Astrocyte of the spinal cord (primary cell): ENCODE measurements around the gene UTS2R.

ENCODE experiments used
- DNase-seq: peaks from one replicate; pipeline ENCODE4 v3.0.0; 2011; ENCODE audit warnings: low read depth, low spot score
- H3K4me3 ChIP-seq: 2 replicates; pipeline ENCODE4 v1.5.1; 2011; ENCODE audit warnings: low read depth, mild to moderate bottlenecking, low read length, moderate library complexity
- CTCF ChIP-seq: IDR thresholded peaks from 2 replicates; pipeline ENCODE4 v1.5.1; 2012; ENCODE audit warnings: low read depth, mild to moderate bottlenecking, low read length, inconsistent platforms
- in situ Hi-C: cut with HindIII; loops from 2 replicates; pipeline ENCODE4 v1.10.0; 2017; ENCODE audit warnings: low sequenced_read_pairs

The UTS2R gene

GRCh38 chr17:82349287-82349701, 22.3 kb upstream of the UTS2R start:
- DNase-seq = no peak
- in situ Hi-C loops = loop anchor here (10.0 kb wide), 1 partner anchor 66 kb away; the partner anchor contains the start of genes HEXD and OGFOD3
- no peak for TF ChIP-seq CTCF
- H3K4me3 ChIP-seq = no peak overlapping the region

- in situ Hi-C loops = no loop called here
- TF ChIP-seq CTCF = no peak
- no peak for DNase-seq
- H3K4me3 ChIP-seq = no peak overlapping the region
Measured at GRCh38 chr17:82350182-82351030, 21.2 kb upstream of the UTS2R start.

- in situ Hi-C loops = no loop called here
- DNase-seq = no peak
Measured at GRCh38 chr17:82351254-82351712, 20.3 kb upstream of the UTS2R start.

DNA sequence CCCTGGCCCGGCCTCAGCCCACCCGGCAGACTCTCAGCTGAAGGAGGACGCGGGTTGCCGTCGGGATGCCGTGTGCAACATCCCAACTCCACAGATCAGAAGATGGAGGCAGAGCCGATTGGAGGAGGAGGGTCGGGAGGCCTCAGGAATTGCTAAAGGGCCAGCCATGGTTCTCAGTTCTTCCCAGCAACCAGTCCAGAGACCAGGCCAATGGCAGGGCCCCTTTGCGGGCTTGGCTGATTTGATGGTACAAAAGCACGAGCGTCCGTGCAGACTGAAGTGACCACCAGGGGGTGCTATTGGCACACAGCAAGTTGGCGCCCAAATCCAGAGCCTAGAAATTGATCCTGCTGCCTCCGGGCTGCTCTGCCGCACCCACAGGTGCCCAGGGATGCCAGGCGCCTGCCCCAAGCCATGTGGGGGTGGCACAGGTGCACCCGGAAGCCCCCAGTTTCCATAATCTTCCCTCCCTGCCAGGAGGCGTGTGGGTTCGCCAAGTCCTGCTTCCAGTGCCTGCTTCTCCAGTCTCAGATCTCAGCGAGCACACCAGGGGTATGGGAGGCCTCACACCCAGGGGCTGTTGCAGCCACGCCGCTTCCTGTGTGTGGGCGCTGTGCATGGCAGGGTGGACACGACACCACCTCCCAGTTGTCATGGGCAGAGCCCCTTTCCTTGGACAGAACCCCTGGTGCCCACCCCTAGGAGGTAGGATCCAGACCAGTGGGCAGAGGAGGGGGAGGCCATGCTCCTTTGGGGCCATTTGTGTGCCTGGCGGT, 19.7 kb upstream of the UTS2R start:
- TF ChIP-seq CTCF = peak; percentile 95
- peak; percentile 87 for DNase-seq
- no peak overlapping the region for H3K4me3 ChIP-seq
- in situ Hi-C loops = no loop called here

More at GRCh38 chr17:82351254-82351712, 20.3 kb upstream of the UTS2R start:
- no peak overlapping the region for H3K4me3 ChIP-seq
- TF ChIP-seq CTCF = no peak

GRCh38 chr17:82353484-82353883, 18.1 kb upstream of the UTS2R start:
- in situ Hi-C loops = no loop called here
- no peak for TF ChIP-seq CTCF
- H3K4me3 ChIP-seq = no peak overlapping the region
- DNase-seq = no peak

DNA sequence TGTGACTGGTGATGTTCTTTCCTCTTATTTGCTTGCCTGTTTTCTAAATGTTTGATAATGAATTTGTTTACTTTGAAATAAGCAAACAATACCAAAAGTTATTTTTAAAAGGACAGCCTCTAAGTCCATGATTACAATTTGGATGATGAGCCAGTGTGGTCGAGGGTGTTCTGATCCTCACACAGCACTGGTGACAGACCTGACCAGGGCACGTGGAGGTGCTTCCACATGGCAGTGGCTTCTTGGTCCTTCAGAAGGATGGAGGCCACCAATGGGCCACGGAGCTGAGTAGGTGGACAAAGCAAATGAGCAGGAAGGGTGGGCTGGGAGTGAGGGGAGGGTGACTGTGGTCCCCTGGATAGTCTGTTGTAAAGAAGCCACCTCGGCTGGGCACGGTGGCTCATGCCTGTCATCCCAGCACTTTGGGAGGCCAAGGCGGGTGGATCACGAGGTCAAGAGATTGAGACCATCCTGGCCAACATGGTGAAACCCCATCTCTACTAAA, 16.7 kb upstream of the UTS2R start:
- in situ Hi-C loops = no loop called here

More for the DNA sequence above, 16.7 kb upstream of the UTS2R start:
- H3K4me3 ChIP-seq = no peak overlapping the region
- TF ChIP-seq CTCF = no peak
- no peak for DNase-seq
